CD14-positive monocyte (primary cell): ENCODE measurements around the gene KAT6B. TPM values are rescaled to one million over a fixed set of nuclear protein-coding genes. Genes with fewer than 3 reads are reported as not detected.
A peak's percentile ranks its signal among the peaks of the same experiment; 100 is the strongest.

Experiments used
- DNase-seq, 3 donors: peaks; one replicate each; pipeline ENCODE4 v3.0.0-alpha.2; 2011 to 2022
- H2AFZ ChIP-seq: 2 replicates; pipeline ENCODE4 v1.6.0; 2012; ENCODE audit warnings: mild to moderate bottlenecking, low read depth, low read length, inconsistent platforms; ENCODE audit not compliant: insufficient read depth, poor library complexity, severe bottlenecking
- H3K27ac ChIP-seq, 2 donors: 1 replicate in 1 of 2; 2 replicates in 1 of 2; pipeline ENCODE4 v1.5.1; 2012 to 2013; ENCODE audit warnings: low read length in 2 of 2, control low read depth in 1 of 2, inconsistent platforms in 1 of 2, low read depth in 1 of 2, mild to moderate bottlenecking in 1 of 2
- H3K27me3 ChIP-seq, 2 donors: one replicate each; pipeline versions ENCODE4 v1.6.0 to v1.6.1; 2011 to 2013; ENCODE audit warnings: low read length in 2 of 2; ENCODE audit not compliant: control insufficient read depth in 2 of 2, insufficient read depth in 2 of 2
- H3K36me3 ChIP-seq, 2 donors: replicated peaks in 1 of 2; 1 replicate in 1 of 2; 2 replicates in 1 of 2; pipeline versions ENCODE4 v1.5.1 to v1.6.1; 2012 to 2013; ENCODE audit warnings: low read length in 2 of 2, control low read depth in 1 of 2, inconsistent platforms in 1 of 2, mild to moderate bottlenecking in 1 of 2; ENCODE audit not compliant: insufficient read depth in 2 of 2, control insufficient read depth in 1 of 2
- H3K4me1 ChIP-seq, 2 donors: 1 replicate in 1 of 2; 2 replicates in 1 of 2; pipeline versions ENCODE4 v1.5.1 to v1.6.1; 2012 to 2013; ENCODE audit warnings: low read length in 2 of 2, control low read depth in 1 of 2, inconsistent platforms in 1 of 2, mild to moderate bottlenecking in 1 of 2, moderate library complexity in 1 of 2; ENCODE audit not compliant: insufficient read depth in 2 of 2, control insufficient read depth in 1 of 2
- H3K4me2 ChIP-seq: replicated peaks from 2 replicates; pipeline ENCODE3; 2012; ENCODE audit warnings: low read length, moderate library complexity, mild to moderate bottlenecking; ENCODE audit not compliant: poor library complexity, severe bottlenecking; ENCODE audit errors: extremely low read depth
- H3K4me3 ChIP-seq, 3 experiments: fragments of 200-600 bp in 1 of 3; sonication (generic) in 1 of 3; replicated peaks in 1 of 3; 1 replicate in 2 of 3; 2 replicates in 1 of 3; pipeline ENCODE4 v1.5.1; 2011 to 2013; ENCODE audit warnings: low read length in 3 of 3, mild to moderate bottlenecking in 3 of 3, control low read depth in 2 of 3, low read depth in 2 of 3, inconsistent platforms in 1 of 3, moderate library complexity in 1 of 3
- H3K79me2 ChIP-seq: 2 replicates; pipeline ENCODE4 v1.6.0; 2012; ENCODE audit warnings: mild to moderate bottlenecking, control low read depth, inconsistent platforms, low read length, moderate library complexity; ENCODE audit not compliant: insufficient read depth
- H3K9ac ChIP-seq: 2 replicates; pipeline ENCODE4 v1.6.0; 2017; ENCODE audit warnings: low read length, mild to moderate bottlenecking; ENCODE audit not compliant: insufficient read depth, poor library complexity, severe bottlenecking
- H3K9me3 ChIP-seq, 2 donors: replicated peaks in 1 of 2; 1 replicate in 1 of 2; 2 replicates in 1 of 2; pipeline versions ENCODE4 v1.5.1 to v1.6.1; 2012 to 2013; ENCODE audit warnings: low read length in 2 of 2, control low read depth in 1 of 2; ENCODE audit not compliant: control insufficient read depth in 1 of 2, insufficient read depth in 1 of 2
- H4K20me1 ChIP-seq: 2 replicates; pipeline ENCODE4 v1.6.0; 2012; ENCODE audit warnings: mild to moderate bottlenecking, low read length, control low read depth, moderate library complexity; ENCODE audit not compliant: insufficient read depth
- H3K27ac Mint-ChIP-seq, 7 donors: one replicate each; pipeline ENCODE4 v1.8.0; 2020; ENCODE audit warnings: mild to moderate bottlenecking in 7 of 7, mixed read lengths in 7 of 7, moderate library complexity in 6 of 7, inconsistent platforms in 2 of 7
- H3K27me3 Mint-ChIP-seq, 3 donors: one replicate each; pipeline ENCODE4 v1.8.0; 2021 to 2022; ENCODE audit warnings: low read depth in 3 of 3, mild to moderate bottlenecking in 3 of 3, mixed read lengths in 3 of 3, moderate library complexity in 3 of 3, inconsistent platforms in 1 of 3
- H3K36me3 Mint-ChIP-seq, 2 donors: one replicate each; pipeline ENCODE4 v1.8.0; 2020; ENCODE audit warnings: mixed read lengths in 2 of 2, inconsistent platforms in 1 of 2, mild to moderate bottlenecking in 1 of 2
- H3K4me1 Mint-ChIP-seq: one replicate; pipeline ENCODE4 v1.8.0; 2020; ENCODE audit warnings: mild to moderate bottlenecking, mixed read lengths
- H3K4me3 Mint-ChIP-seq, 2 donors: one replicate each; pipeline ENCODE4 v1.8.0; 2020; ENCODE audit warnings: mild to moderate bottlenecking in 2 of 2, mixed read lengths in 2 of 2, moderate library complexity in 1 of 2
- H3K9me3 Mint-ChIP-seq, 7 donors: one replicate each; pipeline ENCODE4 v1.8.0; 2020 to 2022; ENCODE audit warnings: mixed read lengths in 7 of 7, mild to moderate bottlenecking in 6 of 7, moderate library complexity in 6 of 7, inconsistent platforms in 2 of 7
- WGBS: methylation state at CpG from one replicate; pipeline ENCODE4 v1.1.5; 2013; ENCODE audit warnings: missing lambda C conversion rate; ENCODE audit not compliant: insufficient coverage; 5-methylcytosine and 5-hydroxymethylcytosine counted together
- intact Hi-C, 2 donors: fragments of 100-400 bp; cut with micrococcal nuclease; formaldehyde crosslinking; loops; one replicate each; pipeline versions ENCODE4 v1.15.0 to v1.15.1; 2023
- polyA plus RNA-seq, 3 donors: library from polyadenylated mRNA; depleted of rRNA in 1 of 3; unstranded in 2 of 3; stranded (reverse) in 1 of 3; fragments of 300-500 nt in 2 of 3; fragments of >200 nt in 1 of 3; fragmentation: Illumina TruSeq in 2 of 3; gene quantifications; 1 replicate in 2 of 3; 2 replicates in 1 of 3; pipeline ENCODE4 v1.2.3, GENCODE V29; 2012 to 2021
- TF ChIP-seq, protein P1 (sequence below): fragments of 200-600 bp; IDR thresholded peaks from one replicate; pipeline ENCODE4 v1.8.0; 2022; ENCODE audit warnings: antibody characterized with exemption, mild to moderate bottlenecking

KAT6B gene
- polyA plus RNA-seq, 3 donors = 3.3 to 6.4 (median 6.2) TPM

GRCh38 chr10:74837743-74838142, 11.3 kb downstream of the KAT6B start:
- Mint-ChIP-seq H3K9me3 (peaks cover 0 to 4% (median 0%) of the 10 kb centered on the region in 7 donors), H3K27ac (peak overlapping the region in 1 of 7 donors; percentile 22), H3K4me3 (no peak overlapping the region), H3K4me1 (peaks cover 42% of the 10 kb centered on the region), H3K36me3 (peaks cover 11 to 16% of the 10 kb centered on the region in 2 donors), H3K27me3 (no peaks in the 10 kb centered on the region)
- intact Hi-C loops = no loop called here
- DNase-seq = no peak
- no peak overlapping the region for H3K4me2 ChIP-seq
- H3K79me2 ChIP-seq = peaks cover 73% of the 10 kb centered on the region
- no peaks in the 10 kb centered on the region for H3K9me3 ChIP-seq
- no peak overlapping the region for H3K27ac ChIP-seq
- H3K9ac ChIP-seq = no peak overlapping the region
- peaks cover 22 to 30% of the 10 kb centered on the region in 2 donors for H3K4me1 ChIP-seq
- H3K36me3 ChIP-seq = no peaks in the 10 kb centered on the region
- no peak overlapping the region for H3K4me3 ChIP-seq
- H2AFZ ChIP-seq = no peak overlapping the region
- no peaks in the 10 kb centered on the region for H3K27me3 ChIP-seq
- H4K20me1 ChIP-seq = peaks cover 6% of the 10 kb centered on the region
- TF ChIP-seq, protein P1, sequence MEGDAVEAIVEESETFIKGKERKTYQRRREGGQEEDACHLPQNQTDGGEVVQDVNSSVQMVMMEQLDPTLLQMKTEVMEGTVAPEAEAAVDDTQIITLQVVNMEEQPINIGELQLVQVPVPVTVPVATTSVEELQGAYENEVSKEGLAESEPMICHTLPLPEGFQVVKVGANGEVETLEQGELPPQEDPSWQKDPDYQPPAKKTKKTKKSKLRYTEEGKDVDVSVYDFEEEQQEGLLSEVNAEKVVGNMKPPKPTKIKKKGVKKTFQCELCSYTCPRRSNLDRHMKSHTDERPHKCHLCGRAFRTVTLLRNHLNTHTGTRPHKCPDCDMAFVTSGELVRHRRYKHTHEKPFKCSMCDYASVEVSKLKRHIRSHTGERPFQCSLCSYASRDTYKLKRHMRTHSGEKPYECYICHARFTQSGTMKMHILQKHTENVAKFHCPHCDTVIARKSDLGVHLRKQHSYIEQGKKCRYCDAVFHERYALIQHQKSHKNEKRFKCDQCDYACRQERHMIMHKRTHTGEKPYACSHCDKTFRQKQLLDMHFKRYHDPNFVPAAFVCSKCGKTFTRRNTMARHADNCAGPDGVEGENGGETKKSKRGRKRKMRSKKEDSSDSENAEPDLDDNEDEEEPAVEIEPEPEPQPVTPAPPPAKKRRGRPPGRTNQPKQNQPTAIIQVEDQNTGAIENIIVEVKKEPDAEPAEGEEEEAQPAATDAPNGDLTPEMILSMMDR = no peak
- WGBS = 100% methylated on average over 1 of the region's 4 CpGs

DNA sequence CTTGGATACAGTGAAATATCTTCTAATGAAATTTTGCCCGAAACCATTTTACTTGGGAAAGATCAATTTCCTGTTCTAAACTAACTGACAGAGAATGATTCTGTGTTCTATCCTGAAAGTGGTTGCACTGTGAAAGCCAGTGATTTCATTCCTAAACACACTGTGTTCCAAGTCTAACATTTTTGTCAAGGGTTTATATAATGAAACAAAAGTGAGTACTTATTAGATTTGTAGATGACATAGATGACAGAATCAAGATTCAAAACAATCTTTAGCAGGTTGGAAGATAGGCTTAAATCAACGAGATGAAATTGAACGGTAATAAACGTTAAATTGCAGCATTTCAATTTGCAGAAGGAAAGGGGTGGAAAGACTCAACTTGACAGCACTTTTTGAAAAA, 13.3 kb downstream of the KAT6B start:
- H3K36me3 Mint-ChIP-seq = peaks cover 22 to 23% of the 10 kb centered on the region in 2 donors
- no peaks in the 10 kb centered on the region for H3K27me3 Mint-ChIP-seq
- TF ChIP-seq, protein P1 = no peak
- Histone ChIP-seq H3K9ac (no peak overlapping the region), H2AFZ (no peak overlapping the region), H3K4me2 (no peak overlapping the region), H3K79me2 (peaks cover 64% of the 10 kb centered on the region), H3K4me1 (peaks cover 40 to 49% of the 10 kb centered on the region in 2 donors), H4K20me1 (peaks cover 2% of the 10 kb centered on the region), H3K27me3 (no peaks in the 10 kb centered on the region), H3K9me3 (no peaks in the 10 kb centered on the region), H3K4me3 (no peak overlapping the region), H3K36me3 (no peaks in the 10 kb centered on the region), H3K27ac (no peak overlapping the region)
- peaks cover 52% of the 10 kb centered on the region for H3K4me1 Mint-ChIP-seq
- peak overlapping the region in 1 of 7 donors; percentile 34 for H3K27ac Mint-ChIP-seq
- no peak for DNase-seq
- peaks cover 0 to 4% (median 0%) of the 10 kb centered on the region in 7 donors for H3K9me3 Mint-ChIP-seq
- WGBS = 96% methylated on average over 3 of the region's 4 CpGs
- intact Hi-C loops = no loop called here
- H3K4me3 Mint-ChIP-seq = no peak overlapping the region
